ENCODE results near the gene HECW1.

The HECW1 gene

DNA sequence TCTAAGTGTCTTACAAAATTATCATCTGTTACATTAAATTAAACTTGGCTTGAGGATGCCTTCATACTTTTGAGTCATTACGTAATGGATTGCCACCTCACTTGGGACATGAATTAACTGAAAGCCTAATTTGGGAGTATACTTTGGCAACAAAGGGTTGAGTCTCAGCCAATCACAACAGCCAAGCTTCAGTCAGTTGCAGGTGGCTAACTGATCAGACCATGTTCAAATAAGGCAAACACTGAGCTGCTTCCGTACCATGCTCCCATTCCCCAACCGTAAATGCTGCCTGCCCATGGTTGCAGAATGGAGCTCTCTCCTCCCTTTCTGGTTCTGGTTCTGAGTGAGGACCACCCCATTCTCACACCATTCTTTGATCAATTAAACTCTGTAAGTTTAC, 377.6 kb downstream of the HECW1 start:
- DNase-seq = no peak
- TF ChIP-seq, protein P1, sequence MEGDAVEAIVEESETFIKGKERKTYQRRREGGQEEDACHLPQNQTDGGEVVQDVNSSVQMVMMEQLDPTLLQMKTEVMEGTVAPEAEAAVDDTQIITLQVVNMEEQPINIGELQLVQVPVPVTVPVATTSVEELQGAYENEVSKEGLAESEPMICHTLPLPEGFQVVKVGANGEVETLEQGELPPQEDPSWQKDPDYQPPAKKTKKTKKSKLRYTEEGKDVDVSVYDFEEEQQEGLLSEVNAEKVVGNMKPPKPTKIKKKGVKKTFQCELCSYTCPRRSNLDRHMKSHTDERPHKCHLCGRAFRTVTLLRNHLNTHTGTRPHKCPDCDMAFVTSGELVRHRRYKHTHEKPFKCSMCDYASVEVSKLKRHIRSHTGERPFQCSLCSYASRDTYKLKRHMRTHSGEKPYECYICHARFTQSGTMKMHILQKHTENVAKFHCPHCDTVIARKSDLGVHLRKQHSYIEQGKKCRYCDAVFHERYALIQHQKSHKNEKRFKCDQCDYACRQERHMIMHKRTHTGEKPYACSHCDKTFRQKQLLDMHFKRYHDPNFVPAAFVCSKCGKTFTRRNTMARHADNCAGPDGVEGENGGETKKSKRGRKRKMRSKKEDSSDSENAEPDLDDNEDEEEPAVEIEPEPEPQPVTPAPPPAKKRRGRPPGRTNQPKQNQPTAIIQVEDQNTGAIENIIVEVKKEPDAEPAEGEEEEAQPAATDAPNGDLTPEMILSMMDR (IDR thresholded peaks at IDR 0.05; ENCODE audit: low read depth, low read length) = no peak

DNA sequence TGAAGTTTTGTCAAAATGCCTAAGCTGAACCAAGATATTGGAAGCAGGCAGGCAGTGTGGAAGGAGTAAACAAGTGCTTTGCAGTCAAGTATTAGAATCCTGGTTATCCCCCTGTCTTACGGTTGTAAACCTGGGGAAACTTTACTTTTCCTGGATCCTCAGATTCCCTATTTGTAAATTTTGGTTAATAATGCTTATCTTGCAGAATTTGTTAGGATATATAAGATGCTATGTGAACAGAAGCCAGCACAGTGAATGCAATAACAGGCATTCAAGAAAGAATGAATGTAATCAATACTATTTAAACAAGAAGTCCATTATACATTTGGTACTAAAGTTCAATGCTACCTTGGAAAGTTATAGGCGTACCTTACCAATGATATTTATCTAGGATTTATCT, 378.7 kb downstream of the HECW1 start:
- TF ChIP-seq, protein P1 (IDR thresholded peaks at IDR 0.05; ENCODE audit: low read depth, low read length) = no peak
- Histone ChIP-seq H3K27ac (no peak overlapping the region), H3K4me3 (ENCODE audit: low read depth, low read length) (no peak overlapping the region), H3K36me3 (no peaks in the 10 kb centered on the region), H3K27me3 (ENCODE audit: insufficient read depth, low read depth, severe bottlenecking) (no peaks in the 10 kb centered on the region), H3K9me3 (ENCODE audit: severe bottlenecking) (no peaks in the 10 kb centered on the region)
- no peak for DNase-seq

More for the DNA sequence above, 377.6 kb downstream of the HECW1 start:
- Histone ChIP-seq H3K27ac (no peak overlapping the region), H3K9me3 (ENCODE audit: severe bottlenecking) (no peaks in the 10 kb centered on the region), H3K27me3 (ENCODE audit: insufficient read depth, low read depth, severe bottlenecking) (no peaks in the 10 kb centered on the region), H3K4me3 (ENCODE audit: low read depth, low read length) (no peak overlapping the region), H3K36me3 (no peaks in the 10 kb centered on the region)

DNA sequence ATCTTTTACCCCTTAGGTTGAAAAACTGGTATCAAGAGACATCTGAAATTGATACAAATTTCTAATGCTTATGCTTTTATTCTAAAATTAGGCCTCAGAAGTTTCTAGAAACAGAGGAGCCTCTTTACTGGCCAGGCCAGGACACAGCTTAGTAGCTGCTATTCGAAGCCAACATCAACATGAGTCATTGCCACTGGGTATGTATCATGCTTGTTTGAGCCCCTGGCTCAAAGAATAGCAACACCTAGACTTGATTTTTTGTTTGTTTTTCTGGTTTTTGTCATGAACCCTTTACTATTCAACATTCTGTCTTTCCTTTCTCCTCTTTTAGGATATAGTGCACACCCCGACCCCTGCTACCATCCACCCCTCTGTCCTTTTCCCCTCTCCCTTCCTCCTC, 379.5 kb downstream of the HECW1 start:
- Histone ChIP-seq H3K36me3 (no peaks in the 10 kb centered on the region), H3K27me3 (ENCODE audit: insufficient read depth, low read depth, severe bottlenecking) (no peaks in the 10 kb centered on the region), H3K27ac (no peak overlapping the region), H3K4me3 (ENCODE audit: low read depth, low read length) (no peak overlapping the region), H3K9me3 (ENCODE audit: severe bottlenecking) (no peaks in the 10 kb centered on the region)
- no peak for DNase-seq
- TF ChIP-seq, protein P1 (IDR thresholded peaks at IDR 0.05; ENCODE audit: low read depth, low read length) = no peak

DNA sequence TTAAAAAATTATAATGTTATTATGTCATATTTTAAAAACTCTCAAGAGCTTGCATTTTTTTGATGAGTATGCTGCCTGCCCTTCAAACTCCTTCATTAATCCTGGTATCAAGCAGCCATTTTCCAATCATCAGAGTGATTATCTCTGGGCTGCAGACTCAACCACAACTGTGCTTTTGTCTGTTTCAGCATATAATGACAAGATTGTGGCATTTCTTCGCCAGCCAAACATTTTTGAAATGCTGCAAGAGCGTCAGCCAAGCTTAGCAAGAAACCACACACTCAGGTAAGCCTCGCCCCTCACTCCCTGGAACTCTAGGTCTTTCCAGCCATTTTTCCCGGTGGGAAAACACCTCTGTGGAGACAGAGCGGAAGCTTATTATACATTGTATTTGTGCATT, 380.4 kb downstream of the HECW1 start:
- Histone ChIP-seq H3K27me3 (ENCODE audit: insufficient read depth, low read depth, severe bottlenecking) (no peaks in the 10 kb centered on the region), H3K9me3 (ENCODE audit: severe bottlenecking) (no peaks in the 10 kb centered on the region), H3K4me3 (ENCODE audit: low read depth, low read length) (no peak overlapping the region), H3K36me3 (no peaks in the 10 kb centered on the region), H3K27ac (no peak overlapping the region)
- TF ChIP-seq, protein P1 (IDR thresholded peaks at IDR 0.05; ENCODE audit: low read depth, low read length) = no peak
- DNase-seq = no peak

DNA sequence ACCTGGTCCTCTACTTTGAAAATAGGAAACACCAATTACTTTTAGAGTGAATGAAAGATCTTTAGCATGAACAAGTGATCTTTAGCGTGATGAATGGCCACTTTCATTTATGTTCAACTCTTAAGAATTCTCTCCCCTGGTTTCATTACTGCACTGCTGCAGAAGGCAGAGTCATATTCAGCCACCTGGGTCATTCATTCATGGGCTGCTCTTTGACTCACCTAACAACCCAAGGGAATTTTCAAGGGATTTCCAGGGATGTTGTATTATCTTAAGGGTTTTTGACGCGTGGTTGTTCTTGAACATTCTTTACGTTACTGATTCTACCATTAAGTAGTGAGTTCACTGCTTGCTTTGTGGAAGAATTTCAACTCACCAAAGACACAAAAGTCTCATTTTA, 383.1 kb downstream of the HECW1 start:
- H3K27ac ChIP-seq = no peak overlapping the region
- TF ChIP-seq, protein P1 (IDR thresholded peaks at IDR 0.05; ENCODE audit: low read depth, low read length) = no peak
- no peak for DNase-seq
- no peaks in the 10 kb centered on the region for H3K36me3 ChIP-seq
- no peak overlapping the region for H3K4me3 ChIP-seq (ENCODE audit: low read depth, low read length)
- H3K27me3 ChIP-seq (ENCODE audit: insufficient read depth, low read depth, severe bottlenecking) = no peaks in the 10 kb centered on the region
- H3K9me3 ChIP-seq (ENCODE audit: severe bottlenecking) = no peaks in the 10 kb centered on the region

DNA sequence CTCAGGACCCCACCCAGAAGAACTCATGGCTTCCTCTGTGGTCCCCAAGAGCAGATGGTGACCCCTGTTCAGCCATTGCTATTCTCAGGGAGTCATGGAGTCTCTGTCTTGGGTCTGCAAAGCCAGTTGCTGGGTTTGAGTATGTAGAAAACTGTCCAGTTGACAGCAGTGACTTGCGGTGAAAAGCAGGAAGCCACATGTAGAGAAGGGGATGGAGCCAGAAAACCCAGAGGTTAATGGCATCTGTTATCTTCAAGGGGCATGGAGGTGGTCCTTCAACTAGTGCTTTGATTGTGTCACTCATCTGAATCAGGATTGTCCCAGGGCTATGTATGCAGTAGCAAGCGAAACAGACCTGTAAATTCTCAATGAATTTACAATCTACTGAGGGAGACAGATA, 384.1 kb downstream of the HECW1 start:
- no peak for DNase-seq
- Histone ChIP-seq H3K27ac (no peak overlapping the region), H3K4me3 (ENCODE audit: low read depth, low read length) (no peak overlapping the region), H3K9me3 (ENCODE audit: severe bottlenecking) (no peaks in the 10 kb centered on the region), H3K27me3 (ENCODE audit: insufficient read depth, low read depth, severe bottlenecking) (no peaks in the 10 kb centered on the region), H3K36me3 (no peaks in the 10 kb centered on the region)
- TF ChIP-seq, protein P1 (IDR thresholded peaks at IDR 0.05; ENCODE audit: low read depth, low read length) = no peak
